ENCODE data around the gene ROBO2. TPM values are rescaled to one million over a fixed set of nuclear protein-coding genes. Genes with fewer than 3 reads are reported as not detected.

The ROBO2 gene
- total RNA-seq, 2 experiments from 2014 or later, result not detected

DNA sequence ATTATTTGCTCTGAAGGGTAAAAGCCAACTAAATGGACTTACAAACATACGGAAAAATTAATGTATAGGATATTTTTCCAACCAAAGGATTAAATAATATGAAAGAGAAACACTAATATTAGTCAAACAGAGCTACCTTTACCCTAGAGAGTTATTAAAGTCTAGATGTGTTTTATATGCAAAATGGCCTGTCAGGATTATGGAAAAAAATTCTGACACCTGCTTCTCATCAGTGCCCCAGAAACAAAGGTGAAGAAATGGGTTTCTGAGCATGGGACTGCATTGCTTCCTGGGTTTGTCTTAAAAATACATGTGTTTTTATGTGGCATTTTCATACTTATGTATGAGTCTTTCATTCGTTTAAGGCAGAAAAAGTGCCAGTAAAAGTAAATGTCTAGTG, 148.3 kb downstream of the ROBO2 start:
- intact Hi-C loops (cut with micrococcal nuclease), result no loop called here
- Mint-ChIP-seq H3K4me1 (ENCODE audit: low read depth) (no peaks in the 10 kb centered on the region), H3K36me3 (no peaks in the 10 kb centered on the region), H3K9me3 (peaks cover 17% of the 10 kb centered on the region), H3K27me3 (no peaks in the 10 kb centered on the region), H3K27ac (no peak overlapping the region), H3K4me3 (no peak overlapping the region)
- POLR2A ChIA-PET, result no interaction called here
- CTCF ChIA-PET, result no interaction called here
- no peak for DNase-seq

DNA sequence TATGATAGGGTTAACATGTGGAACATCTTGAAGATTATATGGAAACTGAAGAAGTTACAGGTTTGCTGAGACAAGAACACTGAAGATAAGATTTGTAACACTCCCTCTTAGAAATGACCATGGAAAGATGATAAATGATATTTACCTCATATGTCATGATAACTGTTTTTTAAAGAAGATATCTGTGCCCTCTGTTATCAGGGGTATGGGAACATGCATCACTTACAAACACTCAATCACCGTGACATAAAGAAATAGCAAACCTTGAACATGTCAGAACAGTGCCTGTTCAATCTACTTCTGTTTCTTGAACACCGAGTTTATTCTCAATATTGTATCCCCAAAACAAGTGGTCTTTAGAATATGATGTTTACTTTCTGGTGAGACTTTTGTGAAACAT, 149.4 kb downstream of the ROBO2 start:
- no peak for DNase-seq
- H3K36me3 Mint-ChIP-seq, result no peaks in the 10 kb centered on the region
- ChIA-PET CTCF (no interaction called here), POLR2A (no interaction called here)
- H3K27me3 Mint-ChIP-seq, result no peaks in the 10 kb centered on the region
- H3K4me3 Mint-ChIP-seq, result no peak overlapping the region
- H3K9me3 Mint-ChIP-seq, result peaks cover 15% of the 10 kb centered on the region
- no peaks in the 10 kb centered on the region for H3K4me1 Mint-ChIP-seq (ENCODE audit: low read depth)
- H3K27ac Mint-ChIP-seq, result no peak overlapping the region
- intact Hi-C loops (cut with micrococcal nuclease), result no loop called here

DNA sequence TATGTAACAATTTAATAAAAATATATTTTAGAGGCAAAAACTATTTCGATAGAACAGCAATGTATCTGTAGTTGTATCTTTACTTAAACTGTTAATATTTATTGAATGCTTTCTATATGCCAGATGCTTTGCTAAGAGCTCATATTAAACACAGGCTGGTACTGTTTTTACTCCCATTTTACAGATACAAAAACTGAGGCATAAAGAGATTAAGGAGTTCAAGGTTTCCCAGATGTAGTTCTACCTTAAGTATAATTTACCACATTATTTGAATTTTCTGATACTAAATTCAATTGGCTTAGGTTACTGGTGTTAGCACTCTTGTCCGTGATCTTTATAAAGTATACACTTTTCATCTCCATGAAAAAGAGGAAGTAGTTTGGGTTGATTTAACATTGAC, 149.8 kb downstream of the ROBO2 start:
- Mint-ChIP-seq H3K36me3 (no peaks in the 10 kb centered on the region), H3K4me1 (ENCODE audit: low read depth) (no peaks in the 10 kb centered on the region)
- intact Hi-C loops (cut with micrococcal nuclease), result no loop called here

DNA sequence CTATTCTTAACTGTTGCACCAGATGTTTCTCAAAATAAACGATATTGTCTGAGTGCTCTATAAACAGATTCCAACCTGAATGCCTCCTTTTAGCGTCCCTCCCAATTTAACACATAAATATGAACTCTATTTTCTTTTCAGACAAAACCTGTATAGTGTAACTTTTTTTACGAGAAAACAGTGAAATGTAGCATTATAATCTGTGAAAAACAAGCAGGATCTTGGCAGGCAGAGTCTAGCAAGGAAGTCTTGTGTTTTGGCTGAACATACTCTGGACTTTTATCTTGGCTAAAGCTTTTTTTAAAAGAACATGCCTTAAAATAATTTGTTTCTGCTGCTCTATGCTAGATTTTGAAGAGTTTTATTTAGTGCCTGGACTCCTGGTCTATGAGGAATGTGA, 150.5 kb downstream of the ROBO2 start:
- no peak overlapping the region for H3K4me3 Mint-ChIP-seq
- H3K9me3 Mint-ChIP-seq, result peaks cover 7% of the 10 kb centered on the region
- CTCF ChIA-PET, result no interaction called here
- intact Hi-C loops (cut with micrococcal nuclease), result no loop called here
- no peaks in the 10 kb centered on the region for H3K4me1 Mint-ChIP-seq (ENCODE audit: low read depth)
- no peak for DNase-seq
- no peaks in the 10 kb centered on the region for H3K27me3 Mint-ChIP-seq
- POLR2A ChIA-PET, result no interaction called here
- no peaks in the 10 kb centered on the region for H3K36me3 Mint-ChIP-seq
- no peak overlapping the region for H3K27ac Mint-ChIP-seq

More for the DNA sequence above, 149.8 kb downstream of the ROBO2 start:
- DNase-seq, result no peak
- POLR2A ChIA-PET, result no interaction called here
- Mint-ChIP-seq H3K27me3 (no peaks in the 10 kb centered on the region), H3K9me3 (peaks cover 13% of the 10 kb centered on the region), H3K4me3 (no peak overlapping the region), H3K27ac (no peak overlapping the region)
- CTCF ChIA-PET, result no interaction called here

DNA sequence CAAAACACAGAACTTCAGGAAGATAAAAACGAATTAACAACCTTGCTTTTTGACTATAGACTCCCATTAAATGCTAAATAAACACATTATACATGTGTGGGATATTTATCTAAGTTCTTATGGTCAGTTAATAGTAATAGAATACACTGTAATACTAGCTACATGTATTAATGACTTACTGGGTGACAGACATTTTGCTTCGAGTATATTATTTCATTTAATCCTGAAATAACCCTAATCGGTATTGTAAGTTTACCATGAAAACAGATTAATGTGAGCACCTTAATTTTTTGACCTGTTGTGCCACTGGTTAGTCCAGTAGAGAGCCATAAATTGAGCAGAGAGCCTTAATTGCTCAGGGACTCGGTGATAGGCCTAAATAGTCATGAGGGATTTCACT, 151.1 kb downstream of the ROBO2 start:
- Mint-ChIP-seq H3K27me3 (no peaks in the 10 kb centered on the region), H3K4me1 (ENCODE audit: low read depth) (no peaks in the 10 kb centered on the region), H3K4me3 (no peak overlapping the region), H3K27ac (no peak overlapping the region), H3K9me3 (peaks cover 7% of the 10 kb centered on the region), H3K36me3 (no peaks in the 10 kb centered on the region)
- no peak for DNase-seq
- intact Hi-C loops (cut with micrococcal nuclease), result no loop called here
- ChIA-PET CTCF (no interaction called here), POLR2A (no interaction called here)

DNA sequence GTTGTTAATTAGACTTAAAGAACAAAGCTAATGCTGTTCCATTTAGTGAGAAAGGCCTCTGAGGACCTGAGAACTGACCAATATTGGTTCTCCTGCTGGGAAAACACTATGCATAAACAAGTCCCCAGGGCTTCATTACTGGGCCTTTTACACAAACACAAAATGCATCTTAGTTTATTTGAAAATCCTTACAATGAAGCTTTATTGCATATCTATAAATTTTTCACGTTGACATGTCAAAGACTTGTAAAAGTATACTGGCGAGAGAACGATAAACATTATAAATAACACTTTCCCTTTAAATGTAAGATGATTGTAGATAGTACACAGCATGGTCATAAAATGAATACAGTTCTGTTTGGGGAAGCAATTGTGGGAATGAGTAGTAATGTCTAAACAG, 151.7 kb downstream of the ROBO2 start:
- H3K4me1 Mint-ChIP-seq (ENCODE audit: low read depth), result no peaks in the 10 kb centered on the region
- POLR2A ChIA-PET, result no interaction called here
- CTCF ChIA-PET, result no interaction called here
- no peaks in the 10 kb centered on the region for H3K27me3 Mint-ChIP-seq
- peaks cover 7% of the 10 kb centered on the region for H3K9me3 Mint-ChIP-seq
- DNase-seq, result no peak
- H3K4me3 Mint-ChIP-seq, result no peak overlapping the region
- intact Hi-C loops (cut with micrococcal nuclease), result no loop called here
- no peaks in the 10 kb centered on the region for H3K36me3 Mint-ChIP-seq
- H3K27ac Mint-ChIP-seq, result no peak overlapping the region

DNA sequence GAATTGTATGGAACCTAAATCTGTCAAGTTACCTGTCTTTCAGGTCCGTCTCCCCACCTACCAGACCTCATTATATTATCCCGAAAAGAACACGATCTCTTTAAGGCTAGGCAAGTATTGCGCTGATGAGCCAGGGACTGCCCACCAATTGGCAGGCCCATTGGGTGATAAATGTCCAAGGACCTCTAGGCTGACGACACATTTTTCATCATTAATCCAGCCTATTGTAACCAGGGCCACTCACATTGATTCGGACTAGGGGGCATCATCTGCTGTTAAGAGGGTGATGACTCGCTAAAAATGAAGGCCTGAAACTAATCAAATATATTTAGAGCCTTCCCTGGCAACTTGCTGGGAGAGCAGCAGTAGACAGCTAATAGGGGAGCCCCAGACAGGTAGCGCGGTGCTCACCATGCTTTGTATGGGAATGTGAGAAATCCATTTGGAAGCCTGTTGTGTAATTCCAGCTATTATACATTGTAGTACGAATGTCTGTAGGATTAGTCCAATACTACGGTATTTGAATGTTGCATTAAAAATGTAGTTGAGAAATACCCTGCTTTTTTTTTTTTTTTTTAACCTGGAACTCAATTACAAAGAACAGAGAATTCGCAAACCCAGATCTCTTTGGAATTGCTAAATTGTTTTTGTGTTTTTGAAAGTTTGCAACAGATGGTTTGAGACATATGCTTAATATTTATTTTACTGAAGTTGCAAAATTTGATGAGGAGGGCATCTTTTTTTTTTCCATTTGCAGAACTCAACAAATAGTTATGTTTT, 156.1 kb downstream of the ROBO2 start:
- H3K4me1 Mint-ChIP-seq (ENCODE audit: low read depth), result no peaks in the 10 kb centered on the region
- no peak overlapping the region for H3K27ac Mint-ChIP-seq
- H3K27me3 Mint-ChIP-seq, result no peaks in the 10 kb centered on the region
- H3K36me3 Mint-ChIP-seq, result no peaks in the 10 kb centered on the region
- peaks cover 6% of the 10 kb centered on the region for H3K9me3 Mint-ChIP-seq
- intact Hi-C loops (cut with micrococcal nuclease), result no loop called here
- POLR2A ChIA-PET, result no interaction called here
- DNase-seq, result no peak
- CTCF ChIA-PET, result no interaction called here
- no peak overlapping the region for H3K4me3 Mint-ChIP-seq

DNA sequence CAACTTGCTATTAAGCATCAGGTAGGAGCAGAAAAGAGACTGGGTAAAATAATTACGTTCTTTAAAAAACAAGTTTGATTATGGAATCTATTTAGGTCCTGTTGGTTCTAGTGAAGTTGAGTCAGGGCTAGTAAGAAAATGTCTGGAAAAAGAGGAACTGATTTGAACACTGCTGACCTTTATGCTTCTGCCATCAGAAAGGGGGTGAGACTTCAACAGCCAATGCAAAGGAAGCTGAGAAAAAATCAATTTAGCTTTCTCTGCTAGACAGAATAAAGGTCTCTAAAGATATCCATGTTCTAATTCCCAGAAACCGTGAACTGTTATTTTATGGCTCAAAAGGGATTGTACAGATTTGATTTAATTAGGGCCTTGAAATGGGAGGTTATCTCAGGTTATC, 157.5 kb downstream of the ROBO2 start:
- intact Hi-C loops (cut with micrococcal nuclease), result no loop called here
- ChIA-PET POLR2A (no interaction called here), CTCF (no interaction called here)
- Mint-ChIP-seq H3K9me3 (peaks cover 2% of the 10 kb centered on the region), H3K4me3 (no peak overlapping the region), H3K4me1 (ENCODE audit: low read depth) (no peaks in the 10 kb centered on the region), H3K27me3 (no peaks in the 10 kb centered on the region), H3K36me3 (no peaks in the 10 kb centered on the region), H3K27ac (no peak overlapping the region)
- no peak for DNase-seq

DNA sequence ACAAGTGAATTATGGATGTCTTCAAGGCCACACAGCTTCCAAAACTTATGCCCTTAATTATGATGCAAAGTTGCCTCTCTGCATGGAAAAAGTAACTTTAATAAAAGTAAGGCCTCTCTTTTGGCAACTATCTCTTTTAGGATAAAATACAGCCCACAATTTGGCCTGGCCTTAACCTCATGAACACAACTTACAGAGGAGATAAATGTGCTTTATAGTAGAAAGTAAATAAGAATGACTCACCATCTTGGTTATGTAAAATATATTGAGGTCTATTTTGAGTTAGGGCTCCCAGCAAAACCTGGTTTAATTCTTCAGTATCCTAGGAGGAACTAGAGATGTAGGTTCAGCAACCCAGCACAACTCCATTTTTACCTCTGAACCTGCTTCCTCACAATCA, 164.0 kb downstream of the ROBO2 start:
- H3K4me1 Mint-ChIP-seq (ENCODE audit: low read depth), result no peaks in the 10 kb centered on the region
- ChIA-PET CTCF (no interaction called here), POLR2A (no interaction called here)
- no peak for DNase-seq
- no peak overlapping the region for H3K27ac Mint-ChIP-seq
- no peaks in the 10 kb centered on the region for H3K36me3 Mint-ChIP-seq
- peaks cover 19% of the 10 kb centered on the region for H3K9me3 Mint-ChIP-seq
- intact Hi-C loops (cut with micrococcal nuclease), result no loop called here
- H3K27me3 Mint-ChIP-seq, result no peaks in the 10 kb centered on the region
- no peak overlapping the region for H3K4me3 Mint-ChIP-seq

DNA sequence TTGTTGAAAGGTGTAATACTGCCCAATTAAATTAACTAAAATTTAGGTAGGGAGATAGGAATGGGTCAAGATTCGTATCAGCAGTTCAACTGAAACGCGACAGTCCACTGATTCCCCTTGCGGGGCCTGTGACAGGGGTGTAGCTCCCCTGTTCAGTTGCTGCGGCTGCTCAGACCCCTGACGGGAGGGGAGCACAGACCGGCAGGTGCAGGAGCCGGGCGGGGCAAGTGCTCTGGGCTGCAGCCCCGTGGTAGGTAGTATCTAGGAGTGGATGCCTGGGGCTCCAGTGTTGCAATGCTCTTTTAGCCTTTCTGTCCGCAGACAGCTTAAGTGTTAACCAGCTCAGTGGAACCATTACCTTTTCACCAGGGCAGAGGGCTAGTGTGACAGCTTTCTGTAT, 164.9 kb downstream of the ROBO2 start:
- no peaks in the 10 kb centered on the region for H3K4me1 Mint-ChIP-seq (ENCODE audit: low read depth)
- H3K4me3 Mint-ChIP-seq, result no peak overlapping the region
- CTCF ChIA-PET, result no interaction called here

DNA sequence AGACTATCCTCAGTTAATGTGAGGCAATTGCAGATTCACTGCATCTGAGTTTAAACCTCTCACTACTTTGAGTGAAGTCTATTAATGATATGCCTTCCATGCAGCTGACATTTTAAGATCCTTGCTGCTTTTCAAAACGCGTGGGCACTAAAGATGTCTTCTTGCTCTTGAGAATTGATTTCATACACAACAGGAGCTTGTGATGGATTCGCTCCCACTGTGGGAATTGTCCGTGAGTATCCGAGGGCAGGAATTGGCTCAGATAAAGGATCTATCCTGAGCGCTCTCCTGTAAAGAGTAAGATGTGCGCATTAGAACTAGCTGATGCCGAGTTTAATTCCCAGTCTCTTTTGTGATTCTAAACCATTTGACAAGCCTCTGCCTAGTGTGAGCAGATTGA, 167.9 kb downstream of the ROBO2 start:
- POLR2A ChIA-PET, result no interaction called here

More for the DNA sequence above, 164.9 kb downstream of the ROBO2 start:
- Mint-ChIP-seq H3K36me3 (no peaks in the 10 kb centered on the region), H3K27ac (no peak overlapping the region), H3K27me3 (no peaks in the 10 kb centered on the region), H3K9me3 (peaks cover 19% of the 10 kb centered on the region)
- intact Hi-C loops (cut with micrococcal nuclease), result no loop called here
- POLR2A ChIA-PET, result no interaction called here
- DNase-seq, result no peak

DNA sequence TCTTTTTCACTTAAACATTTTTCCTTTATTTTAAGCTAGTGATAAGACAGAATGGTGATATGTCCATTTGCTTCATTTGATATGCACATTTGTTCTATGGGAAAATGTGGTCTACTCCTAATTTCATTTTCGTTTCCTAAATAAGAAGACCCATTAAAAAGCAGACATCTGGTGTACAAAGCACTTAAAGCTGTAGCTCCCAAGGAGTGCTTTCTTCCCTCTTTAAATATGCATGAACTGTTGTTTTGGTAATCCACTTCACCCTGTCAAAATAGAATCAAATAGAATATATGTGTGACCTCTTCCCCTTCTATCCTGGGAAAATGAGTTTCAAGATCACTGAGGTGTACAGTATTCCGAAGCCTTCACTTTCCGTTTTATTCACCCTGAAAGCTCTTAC, 182.8 kb downstream of the ROBO2 start:
- no peak overlapping the region for H3K4me3 Mint-ChIP-seq
- ChIA-PET CTCF (no interaction called here), POLR2A (no interaction called here)
- H3K4me1 Mint-ChIP-seq (ENCODE audit: low read depth), result no peaks in the 10 kb centered on the region
- no peaks in the 10 kb centered on the region for H3K27me3 Mint-ChIP-seq
- no peaks in the 10 kb centered on the region for H3K36me3 Mint-ChIP-seq
- DNase-seq, result no peak
- intact Hi-C loops (cut with micrococcal nuclease), result no loop called here
- peaks cover 6% of the 10 kb centered on the region for H3K9me3 Mint-ChIP-seq
- no peak overlapping the region for H3K27ac Mint-ChIP-seq

More for the DNA sequence above, 167.9 kb downstream of the ROBO2 start:
- no peak overlapping the region for H3K27ac Mint-ChIP-seq
- no peaks in the 10 kb centered on the region for H3K27me3 Mint-ChIP-seq
- no peak overlapping the region for H3K4me3 Mint-ChIP-seq
- DNase-seq, result no peak
- intact Hi-C loops (cut with micrococcal nuclease), result no loop called here
- H3K4me1 Mint-ChIP-seq (ENCODE audit: low read depth), result no peaks in the 10 kb centered on the region
- CTCF ChIA-PET, result no interaction called here
- H3K9me3 Mint-ChIP-seq, result peaks cover 32% of the 10 kb centered on the region
- H3K36me3 Mint-ChIP-seq, result no peaks in the 10 kb centered on the region

DNA sequence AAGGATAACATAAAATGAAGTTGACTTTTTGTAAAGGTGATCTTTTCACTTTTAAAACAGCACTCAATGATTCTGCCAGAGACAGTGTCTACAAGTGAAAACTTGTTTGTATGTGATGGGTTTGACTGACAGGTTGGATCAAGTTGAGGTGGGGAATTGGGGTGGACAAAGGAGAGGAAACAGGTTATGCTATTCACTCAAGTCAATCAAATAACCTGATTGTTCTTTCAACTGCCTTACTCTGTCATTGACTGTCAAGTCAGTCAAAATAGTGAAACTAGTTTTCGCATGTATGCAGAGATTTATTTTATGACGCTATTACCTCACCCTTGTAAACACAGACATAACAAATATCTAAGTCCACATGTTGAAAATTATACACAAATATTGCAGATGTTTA, 187.7 kb downstream of the ROBO2 start:
- H3K9me3 Mint-ChIP-seq, result peaks cover 6% of the 10 kb centered on the region
- H3K27me3 Mint-ChIP-seq, result no peaks in the 10 kb centered on the region
- ChIA-PET POLR2A (no interaction called here), CTCF (no interaction called here)
- intact Hi-C loops (cut with micrococcal nuclease), result no loop called here
- H3K4me1 Mint-ChIP-seq (ENCODE audit: low read depth), result no peaks in the 10 kb centered on the region
- no peak overlapping the region for H3K27ac Mint-ChIP-seq
- no peaks in the 10 kb centered on the region for H3K36me3 Mint-ChIP-seq
- no peak for DNase-seq
- H3K4me3 Mint-ChIP-seq, result no peak overlapping the region

All from activated CD4-positive, alpha-beta memory T cell treated with anti-CD3 and anti-CD28 coated beads for 36 hours (primary cell).